Measurements from ENCODE around the gene SRP68. TPM values are rescaled to one million over a fixed set of nuclear protein-coding genes. Genes with fewer than 3 reads are reported as not detected.

SRP68 gene
- total and polyA plus RNA-seq, 4 donors, result 30.8 to 68.9 (median 57.0) TPM

GRCh38 chr17:76053246-76054111, 18.8 kb downstream of the SRP68 start:
- ATAC-seq (ENCODE audit: insufficient read depth, low FRiP score), result no peak
- H3K36me3 ChIP-seq (ENCODE audit: control insufficient read depth in 4 of 4, insufficient read depth in 4 of 4, low read length in 4 of 4), result peaks cover 21 to 48% (median 40%) of the 10 kb centered on the region in 4 donors
- H3K4me1 ChIP-seq (ENCODE audit: control insufficient read depth in 5 of 5, insufficient read depth in 5 of 5, low read length in 5 of 5), result peaks cover 0 to 19% (median 0%) of the 10 kb centered on the region in 5 donors
- no peak overlapping the region for H3K4me3 ChIP-seq
- no peaks in the 10 kb centered on the region for H3K9me3 ChIP-seq (ENCODE audit: control insufficient read depth in 4 of 4, insufficient read depth in 3 of 4, low read length in 3 of 4)
- DNase-seq, result peak; percentile 68 to 89 (median 69)
- WGBS, 2 donors, result 67 to 84% methylated on average over 17 of the region's 17 CpGs
- peak overlapping the region in 1 of 2 donors; percentile 80 for H3K27ac ChIP-seq (ENCODE audit: low read depth in 1 of 2, low read length in 1 of 2)
- no peaks in the 10 kb centered on the region for H3K27me3 ChIP-seq (ENCODE audit: control insufficient read depth in 3 of 3, insufficient read depth in 3 of 3, low read length in 2 of 3)
- TF ChIP-seq CTCF (IDR thresholded peaks at IDR 0.05; ENCODE audit: control extremely low read depth, extremely low read depth), result no peak
- no peak overlapping the region for H3K9ac ChIP-seq (ENCODE audit: insufficient read depth in 1 of 2, low read length in 2 of 2)

GRCh38 chr17:76051561-76051960, 20.8 kb downstream of the SRP68 start:
- ATAC-seq (ENCODE audit: insufficient read depth, low FRiP score), result no peak
- peaks cover 30 to 43% (median 40%) of the 10 kb centered on the region in 4 donors for H3K36me3 ChIP-seq (ENCODE audit: control insufficient read depth in 4 of 4, insufficient read depth in 4 of 4, low read length in 4 of 4)
- no peaks in the 10 kb centered on the region for H3K27me3 ChIP-seq (ENCODE audit: control insufficient read depth in 3 of 3, insufficient read depth in 3 of 3, low read length in 2 of 3)
- H3K27ac ChIP-seq (ENCODE audit: low read depth in 1 of 2, low read length in 1 of 2), result peak overlapping the region in 1 of 2 donors; percentile 84
- no peaks in the 10 kb centered on the region for H3K9me3 ChIP-seq (ENCODE audit: control insufficient read depth in 4 of 4, insufficient read depth in 3 of 4, low read length in 3 of 4)
- H3K4me1 ChIP-seq (ENCODE audit: control insufficient read depth in 5 of 5, insufficient read depth in 5 of 5, low read length in 5 of 5), result peaks cover 0 to 19% (median 0%) of the 10 kb centered on the region in 5 donors
- no peak for TF ChIP-seq CTCF (IDR thresholded peaks at IDR 0.05; ENCODE audit: control extremely low read depth, extremely low read depth)
- WGBS, 2 donors, result 73 to 82% methylated on average over 6 of the region's 6 CpGs
- peak; percentile 38 to 66 (median 58) for DNase-seq
- no peak overlapping the region for H3K4me3 ChIP-seq
- no peak overlapping the region for H3K9ac ChIP-seq (ENCODE audit: insufficient read depth in 1 of 2, low read length in 2 of 2)

GRCh38 chr17:76050538-76051467, 21.5 kb downstream of the SRP68 start:
- Histone ChIP-seq H3K27ac (ENCODE audit: low read depth in 1 of 2, low read length in 1 of 2) (peak overlapping the region in 1 of 2 donors; percentile 89), H3K4me3 (no peak overlapping the region), H3K9me3 (ENCODE audit: control insufficient read depth in 4 of 4, insufficient read depth in 3 of 4, low read length in 3 of 4) (no peaks in the 10 kb centered on the region), H3K36me3 (ENCODE audit: control insufficient read depth in 4 of 4, insufficient read depth in 4 of 4, low read length in 4 of 4) (peaks cover 32 to 41% (median 34%) of the 10 kb centered on the region in 4 donors), H3K27me3 (ENCODE audit: control insufficient read depth in 3 of 3, insufficient read depth in 3 of 3, low read length in 2 of 3) (no peaks in the 10 kb centered on the region), H3K4me1 (ENCODE audit: control insufficient read depth in 5 of 5, insufficient read depth in 5 of 5, low read length in 5 of 5) (peaks cover 0 to 19% (median 0%) of the 10 kb centered on the region in 5 donors), H3K9ac (ENCODE audit: insufficient read depth in 1 of 2, low read length in 2 of 2) (peak overlapping the region in 1 of 2 donors; percentile 1)
- ATAC-seq (ENCODE audit: insufficient read depth, low FRiP score) (peak; percentile 9), DNase-seq (no peak)
- TF ChIP-seq CTCF (IDR thresholded peaks at IDR 0.05; ENCODE audit: control extremely low read depth, extremely low read depth), result no peak
- 73 to 91% methylated on average over 11 of the region's 11 CpGs for WGBS, 2 donors

Data from lung (tissue), 12 donors.